ENCODE data around the gene SYPL1.

The SYPL1 gene

DNA sequence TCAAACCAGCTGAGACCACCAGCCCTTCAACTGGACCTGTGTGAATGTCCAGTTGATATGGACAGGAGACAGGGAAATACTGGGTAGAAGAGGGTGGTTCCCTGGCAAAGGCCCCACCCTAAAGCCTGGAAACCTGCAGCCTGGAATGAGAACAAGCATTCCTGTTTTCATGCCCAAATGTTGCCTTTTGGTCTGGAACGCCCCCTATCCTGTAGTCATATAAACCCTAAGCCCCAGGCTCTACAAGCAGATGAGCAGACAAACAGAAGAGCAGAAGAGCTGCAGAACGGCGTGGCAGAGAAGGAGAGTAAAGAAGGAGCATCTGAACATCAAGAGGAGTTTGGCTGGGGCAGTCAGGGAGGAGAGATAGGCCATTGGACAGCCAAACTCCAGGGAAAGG, 38.4 kb downstream of the SYPL1 start:
- H2AFZ ChIP-seq (ENCODE audit: low read length, unreplicated experiment): no peak overlapping the region
- no peak overlapping the region for H3K4me3 ChIP-seq (ENCODE audit: low read depth, low read length)
- H3K79me2 ChIP-seq (ENCODE audit: control insufficient read depth, insufficient read depth, low read length, unreplicated experiment): no peaks in the 10 kb centered on the region
- H3K36me3 ChIP-seq (ENCODE audit: insufficient read depth, low read length): no peaks in the 10 kb centered on the region
- H3K27ac ChIP-seq (ENCODE audit: low read depth, low read length): no peak overlapping the region
- no peaks in the 10 kb centered on the region for H3K4me1 ChIP-seq (ENCODE audit: control insufficient read depth, insufficient read depth, low read length, unreplicated experiment)
- H3K27me3 ChIP-seq (ENCODE audit: insufficient read depth, low read length): no peaks in the 10 kb centered on the region

DNA sequence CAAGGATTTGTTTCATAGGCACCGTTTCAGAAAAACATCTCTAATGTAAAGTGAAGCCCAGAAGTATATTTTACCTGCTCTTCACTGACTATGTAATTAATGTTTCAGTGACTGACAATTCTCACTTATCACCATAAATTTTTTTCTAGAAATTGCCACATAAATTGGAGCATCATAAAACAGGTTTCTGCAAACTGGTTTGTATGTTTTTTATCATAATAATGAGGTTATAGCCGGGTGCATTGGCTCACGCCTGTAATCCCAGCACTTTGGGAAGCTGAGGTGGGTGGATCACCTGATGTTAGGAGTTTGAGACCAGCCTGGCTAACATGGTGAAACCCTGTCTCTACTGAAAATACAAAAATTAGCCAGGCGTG, 39.4 kb downstream of the SYPL1 start:
- no peaks in the 10 kb centered on the region for H3K79me2 ChIP-seq (ENCODE audit: control insufficient read depth, insufficient read depth, low read length, unreplicated experiment)
- H3K4me1 ChIP-seq (ENCODE audit: control insufficient read depth, insufficient read depth, low read length, unreplicated experiment): no peaks in the 10 kb centered on the region
- no peaks in the 10 kb centered on the region for H3K27me3 ChIP-seq (ENCODE audit: insufficient read depth, low read length)
- no peaks in the 10 kb centered on the region for H3K36me3 ChIP-seq (ENCODE audit: insufficient read depth, low read length)
- H2AFZ ChIP-seq (ENCODE audit: low read length, unreplicated experiment): no peak overlapping the region
- no peak overlapping the region for H3K4me3 ChIP-seq (ENCODE audit: low read depth, low read length)
- H3K27ac ChIP-seq (ENCODE audit: low read depth, low read length): no peak overlapping the region

DNA sequence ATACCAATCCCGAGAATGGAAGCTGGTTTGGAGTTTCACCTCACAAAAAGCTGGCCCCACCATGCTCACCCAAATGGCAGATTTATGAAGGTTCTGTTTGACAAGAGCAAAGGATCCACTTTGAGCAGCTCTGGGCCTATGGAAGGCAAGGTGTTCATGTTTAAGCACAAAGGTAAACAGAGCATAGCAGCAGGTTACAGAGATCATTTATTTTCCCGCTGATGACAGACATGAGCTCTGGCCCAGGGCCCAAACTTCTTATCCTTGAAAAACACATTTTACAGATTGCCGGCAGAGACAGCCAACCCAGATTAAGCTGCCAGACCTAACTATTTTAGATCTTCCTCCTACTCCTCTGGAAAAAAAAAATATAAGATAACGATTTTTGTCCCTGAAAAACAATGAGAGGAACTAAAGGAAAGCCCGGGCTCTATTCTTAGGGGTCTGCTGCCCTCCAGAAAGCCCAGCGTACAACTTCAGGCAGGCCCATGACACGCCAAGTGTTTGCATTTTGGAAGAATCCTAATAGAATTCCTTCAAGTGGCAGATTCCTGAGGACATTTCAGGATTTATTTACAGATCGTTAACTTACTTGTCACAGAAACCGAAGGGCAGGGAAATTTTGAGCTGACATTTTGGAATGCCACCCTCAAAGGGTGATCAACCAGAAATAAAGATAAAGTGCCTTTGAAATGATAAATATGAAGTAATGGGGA, 40.0 kb downstream of the SYPL1 start:
- Histone ChIP-seq H3K4me1 (ENCODE audit: control insufficient read depth, insufficient read depth, low read length, unreplicated experiment) (no peaks in the 10 kb centered on the region), H3K27me3 (ENCODE audit: insufficient read depth, low read length) (no peaks in the 10 kb centered on the region), H3K27ac (ENCODE audit: low read depth, low read length) (no peak overlapping the region), H2AFZ (ENCODE audit: low read length, unreplicated experiment) (no peak overlapping the region), H3K79me2 (ENCODE audit: control insufficient read depth, insufficient read depth, low read length, unreplicated experiment) (no peaks in the 10 kb centered on the region), H3K4me3 (ENCODE audit: low read depth, low read length) (no peak overlapping the region), H3K36me3 (ENCODE audit: insufficient read depth, low read length) (no peaks in the 10 kb centered on the region)

DNA sequence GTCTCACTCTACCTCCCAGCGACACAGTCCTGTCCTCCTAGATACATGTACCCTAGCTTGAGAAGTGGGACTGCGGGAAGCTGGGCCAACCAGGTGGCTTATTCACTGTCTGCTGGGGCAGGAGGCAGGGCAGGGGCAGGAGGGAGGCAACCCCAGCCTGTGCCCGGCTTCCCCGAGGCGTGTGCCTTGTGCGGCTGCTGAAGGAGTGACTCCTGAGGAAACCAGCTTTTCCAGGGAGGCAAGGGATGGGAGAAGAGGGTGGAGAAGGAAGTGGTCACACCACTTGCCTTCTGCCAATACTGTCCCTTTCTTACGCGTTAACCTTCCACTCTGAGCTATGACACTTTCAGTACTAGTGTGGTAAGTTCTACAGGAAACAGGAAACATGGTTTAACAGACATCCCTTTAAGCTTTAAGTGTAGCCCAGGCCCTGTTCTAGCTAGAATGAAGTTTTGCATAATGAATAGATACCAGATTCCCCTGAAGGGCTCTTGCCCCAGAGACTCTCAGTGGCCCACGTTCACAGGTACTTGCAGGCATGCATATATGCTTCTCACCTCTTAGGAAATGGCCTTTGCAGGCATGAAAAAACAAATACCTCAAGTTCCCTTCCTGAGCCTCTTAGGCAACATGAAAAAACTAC, 40.6 kb downstream of the SYPL1 start:
- no peaks in the 10 kb centered on the region for H3K27me3 ChIP-seq (ENCODE audit: insufficient read depth, low read length)
- H3K36me3 ChIP-seq (ENCODE audit: insufficient read depth, low read length): no peaks in the 10 kb centered on the region
- H2AFZ ChIP-seq (ENCODE audit: low read length, unreplicated experiment): no peak overlapping the region
- no peaks in the 10 kb centered on the region for H3K79me2 ChIP-seq (ENCODE audit: control insufficient read depth, insufficient read depth, low read length, unreplicated experiment)
- H3K27ac ChIP-seq (ENCODE audit: low read depth, low read length): no peak overlapping the region
- no peak overlapping the region for H3K4me3 ChIP-seq (ENCODE audit: low read depth, low read length)
- no peaks in the 10 kb centered on the region for H3K4me1 ChIP-seq (ENCODE audit: control insufficient read depth, insufficient read depth, low read length, unreplicated experiment)

DNA sequence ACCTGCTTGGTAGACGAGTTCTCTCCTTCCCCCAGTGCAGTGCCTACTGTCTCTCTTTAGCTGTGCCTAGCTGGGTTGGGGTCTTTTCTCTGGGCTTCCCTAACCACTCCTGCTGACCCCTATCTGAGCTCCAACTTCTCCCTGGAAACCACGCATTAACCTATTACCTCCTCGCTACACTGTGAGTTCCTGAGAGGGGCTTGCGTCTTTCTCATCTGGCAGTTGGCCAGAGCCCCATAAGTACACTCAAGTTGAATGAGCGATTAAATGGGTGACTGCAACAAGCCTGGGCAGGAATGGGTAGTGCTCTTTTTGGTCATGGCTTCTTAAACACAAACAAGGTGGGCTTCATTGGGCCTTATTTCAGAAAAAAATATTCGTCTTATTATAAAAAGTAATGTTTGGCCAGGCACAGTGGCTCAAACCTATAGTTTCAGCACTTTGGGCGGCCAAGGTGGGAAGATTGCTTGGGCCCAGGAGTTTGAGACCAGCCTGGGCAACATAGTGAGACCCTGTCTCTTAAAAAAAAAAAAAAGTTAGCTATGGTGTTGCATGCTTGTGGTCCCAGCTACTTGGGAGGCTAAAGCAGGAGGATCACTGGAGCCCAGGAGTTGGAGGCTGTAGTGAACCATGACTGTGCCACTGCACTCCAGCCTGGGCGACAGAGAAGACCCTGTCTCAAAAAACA, 41.4 kb downstream of the SYPL1 start:
- no peak overlapping the region for H2AFZ ChIP-seq (ENCODE audit: low read length, unreplicated experiment)
- H3K4me1 ChIP-seq (ENCODE audit: control insufficient read depth, insufficient read depth, low read length, unreplicated experiment): peaks cover 7% of the 10 kb centered on the region
- H3K79me2 ChIP-seq (ENCODE audit: control insufficient read depth, insufficient read depth, low read length, unreplicated experiment): no peaks in the 10 kb centered on the region
- no peaks in the 10 kb centered on the region for H3K36me3 ChIP-seq (ENCODE audit: insufficient read depth, low read length)
- no peak overlapping the region for H3K27ac ChIP-seq (ENCODE audit: low read depth, low read length)
- H3K27me3 ChIP-seq (ENCODE audit: insufficient read depth, low read length): no peaks in the 10 kb centered on the region
- no peak overlapping the region for H3K4me3 ChIP-seq (ENCODE audit: low read depth, low read length)

DNA sequence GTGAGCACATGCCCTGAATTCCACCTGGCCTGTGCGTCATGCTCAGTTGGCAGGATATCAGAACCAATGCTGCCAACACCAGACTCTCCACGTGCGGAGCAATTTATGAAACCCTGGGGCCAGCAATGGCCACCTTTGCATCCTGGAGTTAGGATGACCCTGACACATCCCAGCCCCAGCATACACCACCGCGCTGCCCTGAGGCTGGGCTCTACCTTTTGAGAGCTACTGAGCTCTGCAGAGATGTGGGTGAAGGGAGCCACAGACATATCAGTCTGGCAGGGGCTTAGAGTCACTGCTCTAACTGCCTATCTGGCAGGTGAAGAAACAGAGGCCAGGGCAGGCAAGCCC, 41.9 kb downstream of the SYPL1 start:
- H3K27ac ChIP-seq (ENCODE audit: low read depth, low read length): no peak overlapping the region
- no peak overlapping the region for H2AFZ ChIP-seq (ENCODE audit: low read length, unreplicated experiment)
- no peaks in the 10 kb centered on the region for H3K79me2 ChIP-seq (ENCODE audit: control insufficient read depth, insufficient read depth, low read length, unreplicated experiment)
- peaks cover 12% of the 10 kb centered on the region for H3K4me1 ChIP-seq (ENCODE audit: control insufficient read depth, insufficient read depth, low read length, unreplicated experiment)
- H3K4me3 ChIP-seq (ENCODE audit: low read depth, low read length): no peak overlapping the region
- H3K36me3 ChIP-seq (ENCODE audit: insufficient read depth, low read length): no peaks in the 10 kb centered on the region
- no peaks in the 10 kb centered on the region for H3K27me3 ChIP-seq (ENCODE audit: insufficient read depth, low read length)

DNA sequence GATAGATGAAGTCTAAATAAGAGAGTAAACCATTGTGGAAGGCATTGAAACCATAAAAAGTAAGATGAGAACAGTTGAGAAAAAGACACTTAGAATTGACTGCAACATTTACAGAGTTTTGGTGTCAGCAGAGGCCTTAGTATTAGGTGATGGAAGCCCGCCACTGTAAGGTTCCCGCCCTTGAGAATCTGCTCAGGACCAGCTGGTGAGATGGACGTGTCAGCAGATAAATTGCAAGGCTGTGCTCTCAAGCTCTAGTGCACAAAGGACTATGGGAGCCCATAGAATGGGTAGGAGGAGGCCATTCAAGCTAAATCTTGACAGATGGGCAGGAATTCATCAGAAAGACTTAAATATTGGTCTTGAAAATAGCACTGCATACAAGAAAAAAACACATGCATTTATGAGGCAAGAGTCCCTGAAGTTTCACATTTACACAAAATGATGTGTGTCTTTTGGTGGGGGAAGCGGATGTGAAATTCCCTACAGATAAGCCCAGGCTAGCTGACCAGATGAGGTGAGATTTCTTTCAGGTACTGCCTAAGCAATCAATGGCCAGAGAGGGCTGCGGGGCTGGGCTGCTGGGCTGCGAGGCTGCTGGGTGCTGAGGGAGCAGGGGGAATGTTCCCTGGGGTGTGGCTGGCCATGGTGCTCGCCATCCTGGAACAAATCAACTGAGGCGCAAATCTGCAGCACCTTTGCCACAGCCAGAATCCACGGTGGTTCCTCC, 42.5 kb downstream of the SYPL1 start:
- H3K79me2 ChIP-seq (ENCODE audit: control insufficient read depth, insufficient read depth, low read length, unreplicated experiment): no peaks in the 10 kb centered on the region
- no peak overlapping the region for H3K27ac ChIP-seq (ENCODE audit: low read depth, low read length)
- no peak overlapping the region for H3K4me3 ChIP-seq (ENCODE audit: low read depth, low read length)
- H3K36me3 ChIP-seq (ENCODE audit: insufficient read depth, low read length): no peaks in the 10 kb centered on the region
- H3K27me3 ChIP-seq (ENCODE audit: insufficient read depth, low read length): no peaks in the 10 kb centered on the region
- peaks cover 15% of the 10 kb centered on the region for H3K4me1 ChIP-seq (ENCODE audit: control insufficient read depth, insufficient read depth, low read length, unreplicated experiment)
- no peak overlapping the region for H2AFZ ChIP-seq (ENCODE audit: low read length, unreplicated experiment)

DNA sequence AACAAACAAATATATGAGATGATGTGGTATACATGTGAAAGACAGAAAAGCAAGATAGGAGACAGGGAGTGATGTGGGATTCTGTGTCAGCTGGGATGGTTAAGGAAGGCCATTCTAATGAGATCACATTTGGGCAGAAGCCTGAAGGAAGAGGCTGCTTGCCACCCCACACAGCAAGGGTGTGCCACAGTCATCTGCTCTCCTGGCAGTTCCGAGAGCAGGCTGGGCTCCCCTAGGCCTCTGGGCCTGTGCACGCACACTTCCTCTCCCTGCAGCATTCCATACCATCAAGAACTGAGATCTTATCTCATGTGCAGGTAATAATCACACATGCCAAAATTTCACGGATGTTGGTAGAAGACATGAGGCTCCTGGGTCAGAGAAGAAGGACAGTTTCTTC, 43.1 kb downstream of the SYPL1 start:
- Histone ChIP-seq H2AFZ (ENCODE audit: low read length, unreplicated experiment) (no peak overlapping the region), H3K4me3 (ENCODE audit: low read depth, low read length) (no peak overlapping the region), H3K79me2 (ENCODE audit: control insufficient read depth, insufficient read depth, low read length, unreplicated experiment) (no peaks in the 10 kb centered on the region), H3K4me1 (ENCODE audit: control insufficient read depth, insufficient read depth, low read length, unreplicated experiment) (peaks cover 19% of the 10 kb centered on the region), H3K27ac (ENCODE audit: low read depth, low read length) (no peak overlapping the region), H3K36me3 (ENCODE audit: insufficient read depth, low read length) (no peaks in the 10 kb centered on the region), H3K27me3 (ENCODE audit: insufficient read depth, low read length) (no peaks in the 10 kb centered on the region)

DNA sequence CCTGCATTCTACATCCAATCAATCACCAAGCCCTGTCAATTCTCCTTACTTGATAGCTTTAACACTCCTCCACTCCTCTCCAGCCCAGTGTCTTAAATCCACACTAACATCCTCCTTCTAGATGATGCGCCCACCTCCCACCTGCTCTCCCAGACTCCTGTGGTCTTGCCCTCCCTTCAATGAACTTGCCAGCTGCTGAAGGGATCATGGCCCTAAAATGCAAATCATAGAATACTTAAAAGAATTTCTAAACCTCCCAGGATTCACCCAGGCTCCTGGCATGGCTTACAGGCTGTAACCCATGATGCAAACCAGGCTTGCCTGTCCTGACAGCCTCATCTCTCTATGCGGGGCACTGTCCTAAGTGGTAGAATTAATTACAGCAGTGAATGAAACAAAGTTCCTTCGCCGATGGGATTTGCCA, 43.6 kb downstream of the SYPL1 start:
- Histone ChIP-seq H3K27ac (ENCODE audit: low read depth, low read length) (no peak overlapping the region), H2AFZ (ENCODE audit: low read length, unreplicated experiment) (no peak overlapping the region), H3K4me1 (ENCODE audit: control insufficient read depth, insufficient read depth, low read length, unreplicated experiment) (peaks cover 19% of the 10 kb centered on the region), H3K36me3 (ENCODE audit: insufficient read depth, low read length) (no peaks in the 10 kb centered on the region), H3K27me3 (ENCODE audit: insufficient read depth, low read length) (no peaks in the 10 kb centered on the region), H3K4me3 (ENCODE audit: low read depth, low read length) (no peak overlapping the region), H3K79me2 (ENCODE audit: control insufficient read depth, insufficient read depth, low read length, unreplicated experiment) (no peaks in the 10 kb centered on the region)

DNA sequence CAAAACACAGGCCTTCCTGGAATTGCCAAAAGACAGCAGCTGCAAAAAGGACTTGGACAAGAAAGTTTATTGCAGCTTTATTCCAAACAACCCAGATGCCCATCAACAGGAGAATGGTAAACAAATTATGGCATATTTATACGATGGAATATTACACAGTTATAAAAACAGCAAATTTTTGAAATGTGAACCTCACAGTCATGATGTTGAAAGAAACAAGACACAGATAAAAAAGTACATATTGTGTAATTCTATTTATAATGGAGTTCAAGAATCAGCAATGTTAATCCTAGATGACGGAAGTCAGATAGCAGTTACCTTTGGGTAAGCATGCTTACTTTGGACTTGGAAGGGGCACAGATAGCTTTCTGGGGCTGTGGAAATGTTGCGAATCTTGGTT, 44.4 kb downstream of the SYPL1 start:
- H2AFZ ChIP-seq (ENCODE audit: low read length, unreplicated experiment): no peak overlapping the region
- no peak overlapping the region for H3K27ac ChIP-seq (ENCODE audit: low read depth, low read length)
- H3K4me3 ChIP-seq (ENCODE audit: low read depth, low read length): no peak overlapping the region
- no peaks in the 10 kb centered on the region for H3K79me2 ChIP-seq (ENCODE audit: control insufficient read depth, insufficient read depth, low read length, unreplicated experiment)
- H3K4me1 ChIP-seq (ENCODE audit: control insufficient read depth, insufficient read depth, low read length, unreplicated experiment): peaks cover 19% of the 10 kb centered on the region
- H3K27me3 ChIP-seq (ENCODE audit: insufficient read depth, low read length): no peaks in the 10 kb centered on the region
- H3K36me3 ChIP-seq (ENCODE audit: insufficient read depth, low read length): no peaks in the 10 kb centered on the region

Measured in ACC112 (cell line).